Heart left ventricle (tissue), 16 donors: ENCODE results near the gene FAM217B. TPM values are rescaled to one million over a fixed set of nuclear protein-coding genes. Genes with fewer than 3 reads are reported as not detected.

ENCODE experiments used
- ATAC-seq, 4 donors: fragments of 200-7000 bp; cut with Tn5 transposase; one replicate each; pipeline ENCODE4 v1.9.1; 2020 to 2022; ENCODE audit warnings: moderate library complexity in 4 of 4, mild to moderate bottlenecking in 3 of 4, moderate number of reproducible peaks in 1 of 4
- DNase-seq, 5 donors: peaks; one replicate each; pipeline ENCODE4 v3.0.0-alpha.2; 2020
- H3K27ac ChIP-seq, 12 donors: fragments of 200-600 bp; sonication (generic) in 4 of 12; one replicate each; pipeline versions ENCODE4 v1.5.0 to v1.8.0; 2016 to 2022; ENCODE audit warnings: mild to moderate bottlenecking in 2 of 12
- H3K27me3 ChIP-seq, 9 donors: fragments of 200-600 bp; sonication (generic) in 2 of 9; one replicate each; pipeline versions ENCODE4 v1.5.1 to v1.8.0; 2016 to 2022; ENCODE audit warnings: mild to moderate bottlenecking in 3 of 9
- H3K36me3 ChIP-seq, 9 donors: fragments of 200-600 bp; sonication (generic) in 2 of 9; one replicate each; pipeline versions ENCODE4 v1.5.0 to v1.8.0; 2018 to 2022; ENCODE audit warnings: mild to moderate bottlenecking in 2 of 9
- H3K4me1 ChIP-seq, 12 donors: fragments of 200-600 bp; sonication (generic) in 4 of 12; one replicate each; pipeline versions ENCODE4 v1.5.0 to v1.8.0; 2016 to 2022; ENCODE audit warnings: mild to moderate bottlenecking in 3 of 12
- H3K4me3 ChIP-seq, 12 donors: fragments of 200-600 bp; sonication (generic) in 4 of 12; one replicate each; pipeline versions ENCODE4 v1.5.0 to v1.8.0; 2017 to 2022; ENCODE audit warnings: mild to moderate bottlenecking in 9 of 12, moderate library complexity in 4 of 12
- H3K9me3 ChIP-seq, 12 donors: fragments of 200-600 bp; sonication (generic) in 4 of 12; one replicate each; pipeline versions ENCODE4 v1.5.0 to v1.8.0; 2016 to 2022; ENCODE audit warnings: mild to moderate bottlenecking in 1 of 12
- POLR2A ChIP-seq, 2 donors: fragments of 450-650 bp; IDR thresholded peaks; one replicate each; pipeline ENCODE4 v1.6.1; 2017; ENCODE audit warnings: antibody characterized with exemption in 2 of 2, mild to moderate bottlenecking in 2 of 2, moderate library complexity in 2 of 2
- WGBS, 4 donors: extraction: QIAGEN DNeasy Blood & Tissue Kit in 2 of 4; methylation state at CpG; one replicate each; pipeline versions ENCODE4 v1.1.5 to v1.1.7; 2013 to 2018; 5-methylcytosine and 5-hydroxymethylcytosine counted together
- intact Hi-C, 10 donors: fragments of 100-400 bp; cut with DNase I; formaldehyde crosslinking; loops; one replicate each; pipeline versions ENCODE4 v1.11.1 to v1.14.2; 2022
- polyA plus RNA-seq, 2 donors: library from polyadenylated mRNA; stranded (reverse); fragments of 200-250 nt; gene quantifications; one replicate each; pipeline ENCODE4 v1.2.3, GENCODE V29; 2013
- total RNA-seq, 9 donors: library from RNA; depleted of rRNA in 2 of 9; stranded (reverse); fragments of >200 nt in 2 of 9; fragmentation: NEBNext Ultra II Directional in 3 of 9; extraction: Animal tissue kit (Norgen Biotek cat#: 25700) in 3 of 9; gene quantifications; one replicate each; pipeline versions ENCODE4 v1.1.0 to v1.2.4, GENCODE V29; 2016 to 2023
- TF ChIP-seq, protein P1 (sequence below), 12 donors: fragments of 200-600 bp; sonication (generic) in 4 of 12; IDR thresholded peaks; one replicate each; pipeline versions ENCODE4 v1.5.0 to v1.8.0; 2018 to 2022; ENCODE audit warnings: antibody characterized with exemption in 12 of 12, mild to moderate bottlenecking in 5 of 12
- donor health status: ischemic (EF 13 %, LVEDD 7.1; RV severe dilation, severe dysfunction).
- donor health status: healthy with polysubstance abuse.
- donor health status: DM: no; HTN: yes; CAD: no.
- donor health status: DM: no; HTN: no; CAD: no.
- donor health status: ischemic (EF 25% LVEDD 6.9; RV normal size, moderate dysfunction).
- donor health status: ischemic (EF 25% LVEDD 5.7; RV mildly dilated, moderate dysfunction).
- donor health status: healthy.
- donor health status: DM: yes; HTN: yes; CAD: no.
- donor health status: ischemic (EF 35%, LVEDD 5.7; RV mildly dilated, moderate dysfunction).
- donor health status: nonischemic (EF 11% LVEDD 7.7; RV severe dilation, severe dysfunction).
- donor health status: DM: yes; HTN: yes; CAD: no.
- donor health status: PGD.
- donor health status: ischemic (EF 29% LVEDD 5.4; RV normal size, mild dysfunction).
- donor health status: nonischemic (EF 23%, LVEDD 6.1; RV moderate dilation, normal function).

Gene FAM217B
- total and polyA plus RNA-seq, 11 donors, result 5.8 to 38.0 (median 24.7) TPM

DNA sequence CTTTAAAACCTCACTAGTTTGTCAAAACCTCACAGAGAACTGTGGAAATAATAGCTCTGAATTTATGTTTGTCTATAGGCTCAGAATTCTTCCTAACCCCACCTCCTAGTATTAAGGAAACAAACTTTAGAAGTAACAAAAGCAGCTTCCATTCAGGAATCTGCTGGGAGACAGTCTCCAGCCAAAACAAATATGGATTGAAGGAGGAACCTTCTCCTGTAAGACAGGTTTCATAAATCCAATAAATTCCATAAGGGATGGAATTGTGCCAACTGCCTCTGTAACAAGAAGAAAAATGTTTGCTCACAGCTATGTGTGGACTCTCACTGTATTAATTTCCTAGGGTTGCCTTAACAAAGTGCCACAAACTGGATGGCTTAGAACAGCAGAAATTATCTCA is 14.3 kb upstream of the FAM217B start:
- Histone ChIP-seq H3K27ac (no peak overlapping the region), H3K4me1 (no peaks in the 10 kb centered on the region), H3K27me3 (no peaks in the 10 kb centered on the region), H3K9me3 (no peaks in the 10 kb centered on the region), H3K36me3 (no peaks in the 10 kb centered on the region), H3K4me3 (no peak overlapping the region)
- intact Hi-C loops, result no loop called here
- ATAC-seq (no peak), DNase-seq (no peak)
- no peak for TF ChIP-seq POLR2A (IDR thresholded peaks at IDR 0.05)
- TF ChIP-seq, protein P1, sequence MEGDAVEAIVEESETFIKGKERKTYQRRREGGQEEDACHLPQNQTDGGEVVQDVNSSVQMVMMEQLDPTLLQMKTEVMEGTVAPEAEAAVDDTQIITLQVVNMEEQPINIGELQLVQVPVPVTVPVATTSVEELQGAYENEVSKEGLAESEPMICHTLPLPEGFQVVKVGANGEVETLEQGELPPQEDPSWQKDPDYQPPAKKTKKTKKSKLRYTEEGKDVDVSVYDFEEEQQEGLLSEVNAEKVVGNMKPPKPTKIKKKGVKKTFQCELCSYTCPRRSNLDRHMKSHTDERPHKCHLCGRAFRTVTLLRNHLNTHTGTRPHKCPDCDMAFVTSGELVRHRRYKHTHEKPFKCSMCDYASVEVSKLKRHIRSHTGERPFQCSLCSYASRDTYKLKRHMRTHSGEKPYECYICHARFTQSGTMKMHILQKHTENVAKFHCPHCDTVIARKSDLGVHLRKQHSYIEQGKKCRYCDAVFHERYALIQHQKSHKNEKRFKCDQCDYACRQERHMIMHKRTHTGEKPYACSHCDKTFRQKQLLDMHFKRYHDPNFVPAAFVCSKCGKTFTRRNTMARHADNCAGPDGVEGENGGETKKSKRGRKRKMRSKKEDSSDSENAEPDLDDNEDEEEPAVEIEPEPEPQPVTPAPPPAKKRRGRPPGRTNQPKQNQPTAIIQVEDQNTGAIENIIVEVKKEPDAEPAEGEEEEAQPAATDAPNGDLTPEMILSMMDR (IDR thresholded peaks at IDR 0.05), result no peak

DNA sequence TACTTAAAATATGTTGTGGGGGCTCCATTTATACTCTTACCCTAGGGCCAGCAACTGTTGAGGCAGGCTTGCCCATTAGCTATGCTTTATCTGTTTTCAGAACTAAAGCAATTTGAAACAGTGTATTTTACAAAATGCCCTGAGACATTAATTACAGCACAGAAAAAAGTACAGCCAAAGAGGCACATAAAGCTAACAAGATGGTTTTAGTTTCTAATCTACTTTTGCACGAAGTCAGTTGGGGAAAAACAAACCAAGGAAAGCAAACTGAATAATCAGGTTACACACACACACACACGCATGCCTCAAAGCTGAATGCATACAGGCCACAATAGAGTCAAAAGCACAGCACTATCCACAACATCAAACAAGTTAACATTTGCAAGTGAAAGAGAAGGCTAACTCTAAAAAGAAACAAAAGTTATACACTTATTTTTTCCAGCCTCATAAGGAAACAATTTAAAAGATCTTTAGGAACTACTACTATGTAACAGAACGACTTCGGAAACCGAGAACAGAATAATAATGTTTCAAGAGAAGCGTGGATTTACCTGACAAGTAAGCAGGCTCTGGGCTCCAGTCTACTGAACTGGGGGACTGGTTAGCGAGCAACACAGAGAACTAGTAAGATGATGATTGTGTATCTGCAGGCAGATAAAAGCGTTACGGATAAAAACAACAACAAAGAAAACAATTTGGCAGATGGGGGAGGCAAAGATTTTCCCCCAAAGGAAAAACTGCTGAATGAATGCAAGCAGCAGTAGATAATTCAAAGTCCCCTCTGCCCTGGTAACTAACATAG is 8.5 kb upstream of the FAM217B start:
- 91 to 93% (median 92%) methylated on average over 9 of the region's 9 CpGs for WGBS, 4 donors
- no peaks in the 10 kb centered on the region for H3K27me3 ChIP-seq
- H3K9me3 ChIP-seq, result no peaks in the 10 kb centered on the region
- peaks cover 0 to 5% (median 0%) of the 10 kb centered on the region in 9 donors for H3K36me3 ChIP-seq
- no peak overlapping the region for H3K4me3 ChIP-seq
- TF ChIP-seq, protein P1 (IDR thresholded peaks at IDR 0.05), result no peak
- no peak for TF ChIP-seq POLR2A (IDR thresholded peaks at IDR 0.05)
- H3K27ac ChIP-seq, result no peak overlapping the region
- no peak for ATAC-seq
- intact Hi-C loops, result loop anchor here in 1 of 10 donors (10.0 kb wide), 1 partner anchor 147 kb away; no protein-coding TSS in a partner anchor
- no peak for DNase-seq
- peaks cover 0 to 25% (median 11%) of the 10 kb centered on the region in 12 donors for H3K4me1 ChIP-seq

DNA sequence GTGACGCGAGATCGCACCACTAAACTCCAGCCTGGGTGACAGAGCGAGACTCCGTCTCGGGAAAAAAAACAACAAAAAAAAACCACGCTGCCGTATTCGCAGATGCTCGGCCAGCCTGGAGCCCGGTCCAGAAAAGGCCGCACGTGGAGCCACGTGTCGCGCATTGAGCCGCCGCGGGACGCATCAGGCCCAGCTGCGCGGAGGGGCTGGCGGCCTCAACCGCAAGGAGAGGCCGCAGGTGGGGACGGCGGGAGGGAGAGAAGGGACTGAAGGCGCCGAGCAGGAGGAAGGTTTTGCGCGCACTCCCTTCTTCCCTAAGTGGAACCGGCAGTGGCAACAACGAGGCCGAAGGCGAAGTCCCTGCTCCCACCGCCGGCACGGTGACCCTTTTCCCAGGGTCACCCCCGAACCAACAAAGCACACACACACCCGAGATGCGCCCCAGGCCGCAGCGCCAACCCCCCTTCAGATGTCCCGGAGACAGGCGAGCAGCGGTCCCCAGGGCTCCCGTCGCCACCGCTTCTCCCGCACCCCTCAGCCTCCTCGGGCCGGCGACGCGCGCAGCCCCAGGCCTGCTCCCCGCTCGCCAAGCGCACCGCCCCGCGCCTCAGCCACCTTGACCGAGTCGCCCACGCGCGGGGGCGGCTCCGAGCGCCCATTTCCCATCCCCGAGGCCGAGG is 7.4 kb upstream of the FAM217B start:
- 82 to 87% (median 85%) methylated on average over 72 of the region's 72 CpGs for WGBS, 4 donors
- intact Hi-C loops, result loop anchor here in 1 of 10 donors (10.0 kb wide), 1 partner anchor 148 kb away; no protein-coding TSS in a partner anchor
- ATAC-seq (peak in 1 of 4 donors; percentile 4), DNase-seq (peak in 2 of 5 donors; percentile 29 to 60)
- peak overlapping the region in 2 of 12 donors; percentile 84 to 91 for H3K27ac ChIP-seq
- no peak for TF ChIP-seq POLR2A (IDR thresholded peaks at IDR 0.05)
- TF ChIP-seq, protein P1 (IDR thresholded peaks at IDR 0.05), result no peak
- peaks cover 0 to 35% (median 22%) of the 10 kb centered on the region in 12 donors for H3K4me1 ChIP-seq
- peak overlapping the region in 11 of 12 donors; percentile 66 to 87 (median 75) for H3K4me3 ChIP-seq
- H3K9me3 ChIP-seq, result no peaks in the 10 kb centered on the region
- H3K27me3 ChIP-seq, result no peaks in the 10 kb centered on the region
- H3K36me3 ChIP-seq, result peaks cover 0 to 5% (median 0%) of the 10 kb centered on the region in 9 donors
